ENCODE data around the gene POP4. TPM values are rescaled to one million over a fixed set of nuclear protein-coding genes. Genes with fewer than 3 reads are reported as not detected.

POP4 gene
- total and polyA plus RNA-seq, 10 of the 15 experiments (the other 5 are each of a cell fraction or from before 2014, with no cell fraction given): 52.1 to 231 (median 118) TPM

- no peak overlapping the region for H3K9ac ChIP-seq (ENCODE audit: control insufficient read depth, insufficient read depth, low read length)
- RAD21 ChIA-PET (ENCODE audit: unreplicated experiment): interaction anchor here (0.9 kb wide), 1 partner anchor 12 kb away, joined by 3 read pairs; no protein-coding TSS in a partner anchor
- 26% methylated on average over 7 of the region's 7 CpGs for WGBS (ENCODE audit: insufficient coverage, insufficient replicate concordance, low lambda C conversion rate, missing lambda C conversion rate)
- no peaks in the 10 kb centered on the region for H3K4me1 ChIP-seq (ENCODE audit: control insufficient read depth, insufficient read depth, low read length)
- CTCF ChIA-PET: interaction anchor here (1.2 to 1.6 kb wide), 2 partner anchors 13 to 93 kb away, joined by 3 to 5 read pairs; no protein-coding TSS in a partner anchor
- H3K27ac ChIP-seq (ENCODE audit: control insufficient read depth, insufficient read depth): no peak overlapping the region
- H3K9me3 ChIP-seq (replicated peaks; ENCODE audit: control insufficient read depth, insufficient read depth, low read length): no peaks in the 10 kb centered on the region
- FAIRE-seq (no peak), DNase-seq (ENCODE audit: low read depth, low spot score) (no peak), ATAC-seq (no peak)
- no peaks in the 10 kb centered on the region; a peak in 1 of 4 replicates for H3K27me3 ChIP-seq (replicated peaks in 1 of 2; ENCODE audit: control insufficient read depth in 2 of 2, insufficient read depth in 2 of 2, low read length in 1 of 2)
- H3K79me2 ChIP-seq (ENCODE audit: control insufficient read depth, insufficient read depth, low read length): no peaks in the 10 kb centered on the region
- POLR2A ChIA-PET: no interaction called here
- H3K36me3 ChIP-seq (ENCODE audit: control insufficient read depth in 2 of 2, insufficient read depth in 2 of 2, low read length in 1 of 2): no peaks in the 10 kb centered on the region
- intact Hi-C loops (cut with micrococcal nuclease; ENCODE audit: unreplicated experiment) (loop anchor here (10.0 kb wide), 1 partner anchor 123 kb away; no protein-coding TSS in a partner anchor), in situ Hi-C loops (cut with MboI) (no loop called here)
- no peak overlapping the region for H2AFZ ChIP-seq (ENCODE audit: control insufficient read depth, low read depth, low read length)
- H4K20me1 ChIP-seq (ENCODE audit: control insufficient read depth, insufficient read depth): no peaks in the 10 kb centered on the region
- BruUV-seq (replicated peaks): no TSS peak
- SMC1A ChIA-PET (ENCODE audit: uncharacterized antibody, unreplicated experiment): interaction anchor here (1.8 kb wide), 1 partner anchor 12 kb away, joined by 7 read pairs; no protein-coding TSS in a partner anchor
- H3K4me2 ChIP-seq (ENCODE audit: control insufficient read depth, insufficient read depth): no peak overlapping the region
- no peak overlapping the region for H3K4me3 ChIP-seq
- TF ChIP-seq BCL11A (IDR thresholded peaks at IDR 0.05; ENCODE audit: low read depth, low read length) (no peak), MAX (IDR thresholded peaks at IDR 0.05; ENCODE audit: low read depth, low read length) (no peak), IKZF2 (IDR thresholded peaks at IDR 0.05) (no peak), ZNF687 (IDR thresholded peaks at IDR 0.05) (no peak), CREB1 (IDR thresholded peaks at IDR 0.05; ENCODE audit: low read depth) (no peak), ESRRA (IDR thresholded peaks at IDR 0.05; ENCODE audit: low read length) (no peak), RAD21 (IDR thresholded peaks at IDR 0.05; ENCODE audit: insufficient read depth, low read depth, low read length) (no peak), ZBTB40 (IDR thresholded peaks at IDR 0.05; ENCODE audit: borderline replicate concordance) (no peak), MLLT1 (IDR thresholded peaks at IDR 0.05) (no peak), PKNOX1 (IDR thresholded peaks at IDR 0.05) (no peak), ZSCAN29 (IDR thresholded peaks at IDR 0.05) (no peak), SRF (IDR thresholded peaks at IDR 0.05; ENCODE audit: low read depth in 2 of 2, low read length in 2 of 2) (no peak), GATAD2B (conservative IDR thresholded peaks at IDR 0.05; ENCODE audit: low read depth) (no peak), KAT2A (conservative IDR thresholded peaks at IDR 0.05; ENCODE audit: control insufficient read depth, low read depth, low read length) (no peak)
These were observed 8.0 kb upstream of the POP4 start for GRCh38 chr19:29598036-29598435.
